Measurements from ENCODE around the gene C6orf118.

C6orf118 gene

DNA sequence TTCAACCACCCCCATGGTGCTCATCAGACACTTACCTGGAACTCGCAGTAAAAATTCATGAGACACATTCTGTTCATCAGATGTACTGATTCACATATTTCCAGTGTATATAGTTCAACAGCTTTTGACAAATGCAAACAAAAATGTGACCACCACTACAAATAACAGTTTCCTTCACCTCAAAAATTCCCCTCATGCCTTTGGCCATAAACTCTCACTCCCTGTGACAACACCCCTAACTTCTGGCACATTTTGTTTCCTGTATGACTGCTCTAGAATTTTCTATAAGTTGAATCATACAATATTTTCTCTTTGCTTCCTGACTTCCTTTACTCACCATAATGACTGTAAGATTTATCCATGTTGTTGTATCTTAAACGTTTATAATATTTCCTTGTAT is 63.7 kb downstream of the C6orf118 start:
- no peak for TF ChIP-seq FOXP2 (optimal IDR thresholded peaks at IDR 0.05; ENCODE audit: borderline replicate concordance, extremely low read depth, extremely low read length, insufficient read depth)
- TF ChIP-seq SIN3A (IDR thresholded peaks at IDR 0.05; ENCODE audit: borderline replicate concordance, insufficient read depth, low read length) = no peak
- TF ChIP-seq REST (IDR thresholded peaks at IDR 0.05; ENCODE audit: insufficient read depth in 1 of 2, low read depth in 2 of 2, low read length in 2 of 2) = no peak

DNA sequence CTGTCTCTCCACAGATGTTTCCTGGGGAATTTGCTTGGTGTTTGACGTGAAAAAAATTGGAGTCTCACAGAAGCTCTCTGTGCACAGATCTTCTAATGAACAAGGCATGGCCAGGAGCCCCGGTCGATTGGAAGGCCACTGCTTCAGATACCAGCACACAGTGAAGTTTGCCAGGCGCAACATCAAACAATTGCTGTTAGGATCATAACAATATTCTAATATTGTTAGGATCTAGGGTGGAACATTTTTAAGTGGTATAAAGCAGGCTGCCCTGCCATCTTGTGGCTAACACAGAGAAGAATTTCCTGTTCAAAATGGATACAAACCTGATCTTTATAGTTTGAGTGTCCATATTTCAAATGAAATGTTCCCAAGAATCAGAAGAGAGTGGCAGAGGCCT is 64.1 kb downstream of the C6orf118 start:
- TF ChIP-seq FOXP2 (optimal IDR thresholded peaks at IDR 0.05; ENCODE audit: borderline replicate concordance, extremely low read depth, extremely low read length, insufficient read depth) (no peak), TAF1 (IDR thresholded peaks at IDR 0.05; ENCODE audit: borderline replicate concordance, insufficient read depth, low read length) (no peak), SIN3A (IDR thresholded peaks at IDR 0.05; ENCODE audit: borderline replicate concordance, insufficient read depth, low read length) (no peak), REST (IDR thresholded peaks at IDR 0.05; ENCODE audit: insufficient read depth in 1 of 2, low read depth in 2 of 2, low read length in 2 of 2) (no peak)

DNA sequence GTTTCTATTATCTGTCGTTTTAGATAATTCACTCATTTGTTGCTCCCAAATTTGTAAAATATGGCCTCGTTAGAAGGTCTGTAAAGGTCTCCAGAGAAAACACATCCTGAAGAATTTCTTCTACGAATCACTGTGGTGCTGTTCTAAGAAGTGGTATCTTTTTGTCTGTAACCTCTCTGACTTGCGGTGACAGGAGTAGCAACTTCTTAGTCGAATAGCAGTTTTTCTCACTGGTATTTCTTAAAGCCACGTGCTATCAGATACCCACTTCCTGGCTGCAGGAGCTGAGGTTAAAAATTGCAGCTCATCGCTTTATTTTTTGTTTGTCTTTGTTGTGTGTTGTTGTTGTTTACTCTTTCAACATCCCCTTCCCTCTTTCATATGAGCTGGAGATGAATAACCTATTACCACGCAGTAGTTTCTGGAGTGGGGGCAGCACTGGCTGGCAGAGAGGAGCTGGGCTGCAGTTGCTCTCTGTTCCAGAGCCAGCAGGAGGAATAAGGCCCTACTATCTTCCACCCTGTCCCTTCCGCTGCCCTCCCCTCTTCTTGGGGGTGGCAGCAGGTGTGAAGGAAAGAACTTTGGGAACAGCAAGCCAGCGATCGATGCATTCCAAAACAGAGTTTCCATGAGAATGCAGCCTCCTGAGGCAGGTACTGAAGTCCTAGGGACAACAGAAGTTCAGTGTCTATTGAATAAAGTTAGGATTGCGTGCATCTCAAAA is 64.7 kb downstream of the C6orf118 start:
- TF ChIP-seq FOXP2 (optimal IDR thresholded peaks at IDR 0.05; ENCODE audit: borderline replicate concordance, extremely low read depth, extremely low read length, insufficient read depth) (no peak), POLR2AphosphoS5 (IDR thresholded peaks at IDR 0.05; ENCODE audit: low read depth, low read length) (no peak), TAF1 (IDR thresholded peaks at IDR 0.05; ENCODE audit: borderline replicate concordance, insufficient read depth, low read length) (no peak), REST (IDR thresholded peaks at IDR 0.05; ENCODE audit: insufficient read depth in 1 of 2, low read depth in 2 of 2, low read length in 2 of 2) (no peak), SIN3A (IDR thresholded peaks at IDR 0.05; ENCODE audit: borderline replicate concordance, insufficient read depth, low read length) (no peak)

GRCh38 chr6:165243801-165244200 is 65.6 kb downstream of the C6orf118 start:
- no peak for TF ChIP-seq FOXP2 (optimal IDR thresholded peaks at IDR 0.05; ENCODE audit: borderline replicate concordance, extremely low read depth, extremely low read length, insufficient read depth)
- no peak for TF ChIP-seq TAF1 (IDR thresholded peaks at IDR 0.05; ENCODE audit: borderline replicate concordance, insufficient read depth, low read length)

GRCh38 chr6:165236326-165236725 is 73.1 kb downstream of the C6orf118 start:
- no peak for TF ChIP-seq TAF1 (IDR thresholded peaks at IDR 0.05; ENCODE audit: borderline replicate concordance, insufficient read depth, low read length)
- no peak for TF ChIP-seq FOXP2 (optimal IDR thresholded peaks at IDR 0.05; ENCODE audit: borderline replicate concordance, extremely low read depth, extremely low read length, insufficient read depth)

- TF ChIP-seq REST (IDR thresholded peaks at IDR 0.05; ENCODE audit: insufficient read depth in 1 of 2, low read depth in 2 of 2, low read length in 2 of 2) = no peak
- no peak for TF ChIP-seq FOXP2 (optimal IDR thresholded peaks at IDR 0.05; ENCODE audit: borderline replicate concordance, extremely low read depth, extremely low read length, insufficient read depth)
- TF ChIP-seq SIN3A (IDR thresholded peaks at IDR 0.05; ENCODE audit: borderline replicate concordance, insufficient read depth, low read length) = no peak
- TF ChIP-seq TAF1 (IDR thresholded peaks at IDR 0.05; ENCODE audit: borderline replicate concordance, insufficient read depth, low read length) = no peak
- no peak for TF ChIP-seq POLR2AphosphoS5 (IDR thresholded peaks at IDR 0.05; ENCODE audit: low read depth, low read length)
Measured at GRCh38 chr6:165232731-165233488, 76.5 kb downstream of the C6orf118 start.

All from PFSK-1 (cell line).